OCI-LY7 (cell line): ENCODE measurements around the gene TRIM50. TPM values are rescaled to one million over a fixed set of nuclear protein-coding genes. Genes with fewer than 3 reads are reported as not detected.

Source experiments
- BruUV-seq: library from RNA; stranded (reverse); fragments of 400-500 nt; replicated peaks from 2 replicates; lab custom pipeline; 2021; lab: Mats Ljungman, UMichigan
- CTCF ChIA-PET: fragments of 300-600 bp; sonication (Branson Sonifier 250); formaldehyde crosslinking; loops from one replicate; lab custom pipeline; 2022; ENCODE audit warnings: antibody characterized with exemption; ENCODE audit not compliant: unreplicated experiment; lab: Charles Lee
- POLR2A ChIA-PET: fragments of 300-600 bp; sonication (Branson Sonifier 250); formaldehyde crosslinking; loops from one replicate; lab custom pipeline; 2022; ENCODE audit warnings: antibody characterized with exemption; lab: Charles Lee
- DNase-seq: peaks from one replicate; pipeline ENCODE4 v3.0.0-alpha.2; 2015; ENCODE audit warnings: low spot score
- H2AFZ ChIP-seq: fragments of 200-600 bp; sonication (generic), shearing (Covaris generic); 2 replicates; pipeline ENCODE4 v1.6.1; 2014; ENCODE audit warnings: mild to moderate bottlenecking, antibody characterized with exemption, low read length, moderate library complexity
- H3K27ac ChIP-seq: fragments of 200-600 bp; sonication (generic); 2 replicates; pipeline ENCODE4 v1.5.1; 2014; ENCODE audit warnings: mixed run types, low read depth, mild to moderate bottlenecking, moderate library complexity, low read length, inconsistent platforms; ENCODE audit not compliant: poor library complexity, severe bottlenecking
- H3K36me3 ChIP-seq: fragments of 200-600 bp; sonication (generic); 2 replicates; pipeline ENCODE4 v1.6.1; 2014; ENCODE audit warnings: mild to moderate bottlenecking, antibody characterized with exemption, low read length, moderate library complexity, mixed read lengths; ENCODE audit not compliant: insufficient read depth
- H3K4me1 ChIP-seq: fragments of 200-600 bp; sonication (generic); 2 replicates; pipeline ENCODE4 v1.5.1; 2014; ENCODE audit warnings: mild to moderate bottlenecking, low read length; ENCODE audit not compliant: insufficient read depth, poor library complexity, severe bottlenecking
- H3K4me2 ChIP-seq: fragments of 200-600 bp; sonication (generic); 2 replicates; pipeline ENCODE4 v1.6.1; 2014; ENCODE audit warnings: mild to moderate bottlenecking, low read length
- H3K4me3 ChIP-seq: fragments of 200-600 bp; sonication (generic); 2 replicates; pipeline ENCODE4 v1.5.1; 2014; ENCODE audit warnings: mild to moderate bottlenecking, low read depth, low read length; ENCODE audit not compliant: poor library complexity, severe bottlenecking
- H3K79me2 ChIP-seq: fragments of 200-600 bp; sonication (generic); 2 replicates; pipeline ENCODE4 v1.6.1; 2016; ENCODE audit warnings: low read depth, mild to moderate bottlenecking, low read length, moderate library complexity, mixed read lengths; ENCODE audit not compliant: insufficient read depth
- H3K9me2 ChIP-seq: fragments of 200-600 bp; sonication (generic); 2 replicates; pipeline ENCODE4 v1.6.1; 2016; ENCODE audit warnings: mild to moderate bottlenecking, low read length, mixed read lengths; ENCODE audit not compliant: insufficient read depth
- H3K9me3 ChIP-seq: fragments of 200-600 bp; sonication (generic); 2 replicates; pipeline ENCODE4 v1.6.1; 2014; ENCODE audit warnings: mild to moderate bottlenecking, mixed run types, low read length, mixed read lengths
- H4K20me1 ChIP-seq: fragments of 200-600 bp; sonication (generic); 2 replicates; pipeline ENCODE4 v1.6.1; 2014; ENCODE audit warnings: mild to moderate bottlenecking, antibody characterized with exemption, low read length, moderate library complexity, mixed read lengths; ENCODE audit not compliant: insufficient read depth
- CTCF ChIP-seq: fragments of 200-600 bp; sonication (generic); conservative IDR thresholded peaks from 2 replicates; pipeline ENCODE4 v1.5.1; 2014; ENCODE audit warnings: mild to moderate bottlenecking, antibody characterized with exemption, low read length, moderate library complexity, mixed read lengths
- EZH2phosphoT487 ChIP-seq: fragments of 200-600 bp; sonication (generic); IDR thresholded peaks from 2 replicates; pipeline ENCODE4 v1.6.1; 2018; ENCODE audit warnings: low read depth, borderline replicate concordance, mild to moderate bottlenecking, mixed run types, antibody characterized with exemption, low read length, moderate library complexity, mixed read lengths
- intact Hi-C: fragments of 100-400 bp; cut with micrococcal nuclease; formaldehyde crosslinking; loops from one replicate; pipeline ENCODE4 v1.10.0; 2022; ENCODE audit not compliant: unreplicated experiment
- total RNA-seq, 2 experiments: library from RNA; depleted of rRNA in 1 of 2; stranded (reverse); fragments of >200 nt in 1 of 2; shearing (Covaris generic) in 1 of 2; gene quantifications; 2 replicates each; pipeline ENCODE4 v1.2.3, GENCODE V29; 2014 to 2022

Gene TRIM50
- total RNA-seq, 2 experiments from 2014 or later, result 0.40 TPM; not detected in 1

GRCh38 chr7:73373741-73374140 lies 45.9 kb upstream of the TRIM50 start:
- ChIA-PET POLR2A (no interaction called here), CTCF (no interaction called here)
- Histone ChIP-seq H3K9me2 (no peaks in the 10 kb centered on the region), H3K79me2 (no peaks in the 10 kb centered on the region), H3K4me3 (no peak overlapping the region), H3K36me3 (no peaks in the 10 kb centered on the region), H3K4me1 (no peaks in the 10 kb centered on the region), H3K4me2 (no peak overlapping the region), H3K9me3 (no peaks in the 10 kb centered on the region), H3K27ac (no peak overlapping the region), H2AFZ (no peak overlapping the region), H4K20me1 (no peaks in the 10 kb centered on the region)
- BruUV-seq, result no TSS peak
- intact Hi-C loops, result no loop called here
- no peak for TF ChIP-seq CTCF
- TF ChIP-seq EZH2phosphoT487, result no peak
- DNase-seq, result no peak

GRCh38 chr7:73369622-73370021 lies 41.7 kb upstream of the TRIM50 start:
- Histone ChIP-seq H4K20me1 (no peaks in the 10 kb centered on the region), H3K4me1 (no peaks in the 10 kb centered on the region), H3K9me3 (no peaks in the 10 kb centered on the region), H2AFZ (no peak overlapping the region), H3K36me3 (no peaks in the 10 kb centered on the region), H3K27ac (no peak overlapping the region), H3K4me3 (no peak overlapping the region), H3K79me2 (no peaks in the 10 kb centered on the region), H3K9me2 (no peaks in the 10 kb centered on the region), H3K4me2 (no peak overlapping the region)
- intact Hi-C loops, result no loop called here
- no peak for DNase-seq
- BruUV-seq, result no TSS peak
- no peak for TF ChIP-seq CTCF
- TF ChIP-seq EZH2phosphoT487, result no peak
- CTCF ChIA-PET, result no interaction called here
- POLR2A ChIA-PET, result interaction anchor here (0.7 kb wide), 1 partner anchor 66 kb away, joined by 3 read pairs; no protein-coding TSS in a partner anchor

GRCh38 chr7:73369009-73369408 lies 41.1 kb upstream of the TRIM50 start:
- POLR2A ChIA-PET, result no interaction called here
- H3K36me3 ChIP-seq, result no peaks in the 10 kb centered on the region
- no peaks in the 10 kb centered on the region for H4K20me1 ChIP-seq
- H3K9me2 ChIP-seq, result no peaks in the 10 kb centered on the region
- no peaks in the 10 kb centered on the region for H3K79me2 ChIP-seq
- H3K4me1 ChIP-seq, result no peaks in the 10 kb centered on the region
- BruUV-seq, result no TSS peak
- TF ChIP-seq EZH2phosphoT487 (no peak), CTCF (no peak)
- no peak for DNase-seq
- no peak overlapping the region for H3K27ac ChIP-seq
- intact Hi-C loops, result no loop called here
- no peak overlapping the region for H3K4me3 ChIP-seq
- CTCF ChIA-PET, result no interaction called here
- no peak overlapping the region for H2AFZ ChIP-seq
- H3K9me3 ChIP-seq, result no peaks in the 10 kb centered on the region
- no peak overlapping the region for H3K4me2 ChIP-seq
